Thyroid gland (tissue), 4 donors: Measurements from ENCODE around the gene LRRC8E. TPM values are rescaled to one million over a fixed set of nuclear protein-coding genes. Genes with fewer than 3 reads are reported as not detected.
A peak's percentile ranks its signal among the peaks of the same experiment; 100 is the strongest.

Experiments
- DNase-seq, 2 donors: peaks; one replicate each; pipeline ENCODE4 v3.0.0-alpha.2; 2019
- H3K27ac ChIP-seq, 3 donors: fragments of 200-600 bp; sonication (generic); 1 replicate in 2 of 3; 2 replicates in 1 of 3; pipeline ENCODE4 v1.5.1; 2016 to 2019; ENCODE audit warnings: mild to moderate bottlenecking in 1 of 3, moderate library complexity in 1 of 3
- H3K27me3 ChIP-seq: fragments of 200-600 bp; sonication (generic); one replicate; pipeline ENCODE4 v1.5.1; 2019
- H3K36me3 ChIP-seq, 2 donors: fragments of 200-600 bp; sonication (generic); one replicate each; pipeline ENCODE4 v1.5.1; 2016 to 2019
- H3K4me1 ChIP-seq, 2 donors: fragments of 200-600 bp; sonication (generic); one replicate each; pipeline ENCODE4 v1.5.1; 2017 to 2019
- H3K4me3 ChIP-seq, 3 donors: fragments of 200-600 bp; sonication (generic); replicated peaks in 1 of 3; 1 replicate in 2 of 3; 2 replicates in 1 of 3; pipeline ENCODE4 v1.5.1; 2016; ENCODE audit warnings: mild to moderate bottlenecking in 1 of 3
- H3K9me3 ChIP-seq: fragments of 200-600 bp; sonication (generic); one replicate; pipeline ENCODE4 v1.5.1; 2017
- POLR2A ChIP-seq, 2 donors: fragments of 450-650 bp; IDR thresholded peaks; one replicate each; pipeline ENCODE4 v1.6.1; 2017; ENCODE audit warnings: antibody characterized with exemption in 2 of 2, mild to moderate bottlenecking in 2 of 2, moderate library complexity in 1 of 2
- WGBS, 2 donors: methylation state at CpG; one replicate each; pipeline ENCODE4 v1.1.5; 2017; 5-methylcytosine and 5-hydroxymethylcytosine counted together
- intact Hi-C: fragments of 100-400 bp; cut with DNase I; formaldehyde crosslinking; loops from one replicate; pipeline ENCODE4 v1.15.1; 2023
- total RNA-seq, 4 donors: library from RNA; depleted of rRNA; stranded (reverse); fragments of >200 nt; gene quantifications; one replicate each; pipeline ENCODE4 v1.2.3, GENCODE V29; 2016
- TF ChIP-seq, protein P1 (sequence below), 6 experiments: fragments of 200-600 bp in 3 of 6; fragments of 450-650 bp in 3 of 6; sonication (generic) in 3 of 6; IDR thresholded peaks; one replicate each; pipeline ENCODE4 v1.5.1; 2016 to 2019; ENCODE audit warnings: antibody characterized with exemption in 6 of 6, mild to moderate bottlenecking in 2 of 6, inconsistent platforms in 1 of 6, moderate library complexity in 1 of 6

The LRRC8E gene
- 1 to 10 TPM; 1.4 to 3.3 (median 2.3) TPM for total RNA-seq

- H3K4me1 ChIP-seq, result peaks cover 5 to 10% of the 10 kb centered on the region in 2 donors
- peak in 1 of 2 donors; percentile 7 for TF ChIP-seq POLR2A (IDR thresholded peaks at IDR 0.05)
- TF ChIP-seq, protein P1, sequence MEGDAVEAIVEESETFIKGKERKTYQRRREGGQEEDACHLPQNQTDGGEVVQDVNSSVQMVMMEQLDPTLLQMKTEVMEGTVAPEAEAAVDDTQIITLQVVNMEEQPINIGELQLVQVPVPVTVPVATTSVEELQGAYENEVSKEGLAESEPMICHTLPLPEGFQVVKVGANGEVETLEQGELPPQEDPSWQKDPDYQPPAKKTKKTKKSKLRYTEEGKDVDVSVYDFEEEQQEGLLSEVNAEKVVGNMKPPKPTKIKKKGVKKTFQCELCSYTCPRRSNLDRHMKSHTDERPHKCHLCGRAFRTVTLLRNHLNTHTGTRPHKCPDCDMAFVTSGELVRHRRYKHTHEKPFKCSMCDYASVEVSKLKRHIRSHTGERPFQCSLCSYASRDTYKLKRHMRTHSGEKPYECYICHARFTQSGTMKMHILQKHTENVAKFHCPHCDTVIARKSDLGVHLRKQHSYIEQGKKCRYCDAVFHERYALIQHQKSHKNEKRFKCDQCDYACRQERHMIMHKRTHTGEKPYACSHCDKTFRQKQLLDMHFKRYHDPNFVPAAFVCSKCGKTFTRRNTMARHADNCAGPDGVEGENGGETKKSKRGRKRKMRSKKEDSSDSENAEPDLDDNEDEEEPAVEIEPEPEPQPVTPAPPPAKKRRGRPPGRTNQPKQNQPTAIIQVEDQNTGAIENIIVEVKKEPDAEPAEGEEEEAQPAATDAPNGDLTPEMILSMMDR (IDR thresholded peaks at IDR 0.05), result no peak
- intact Hi-C loops, result no loop called here
- peak within 1 kb of the TSS in 1 of 3 donors; percentile 24 for H3K27ac ChIP-seq
- peak; percentile 74 to 78 for DNase-seq
- H3K4me3 ChIP-seq, result peak within 1 kb of the TSS in 1 of 3 donors; percentile 36
- H3K27me3 ChIP-seq, result no peaks in the 10 kb centered on the region
- whole genome bisulfite sequencing, 2 donors, result 29 to 55% methylated on average over 8 to 16 of the region's 53 CpGs
- no peaks in the 10 kb centered on the region for H3K36me3 ChIP-seq
- no peaks in the 10 kb centered on the region for H3K9me3 ChIP-seq
These were observed at the start of gene LRRC8E for GRCh38 chr19:7888145-7888825. TSS of gene LRRC8E (plus strand) at chr19:7888510. CDS start at chr19:7895604, 7,094 bp downstream.

DNA sequence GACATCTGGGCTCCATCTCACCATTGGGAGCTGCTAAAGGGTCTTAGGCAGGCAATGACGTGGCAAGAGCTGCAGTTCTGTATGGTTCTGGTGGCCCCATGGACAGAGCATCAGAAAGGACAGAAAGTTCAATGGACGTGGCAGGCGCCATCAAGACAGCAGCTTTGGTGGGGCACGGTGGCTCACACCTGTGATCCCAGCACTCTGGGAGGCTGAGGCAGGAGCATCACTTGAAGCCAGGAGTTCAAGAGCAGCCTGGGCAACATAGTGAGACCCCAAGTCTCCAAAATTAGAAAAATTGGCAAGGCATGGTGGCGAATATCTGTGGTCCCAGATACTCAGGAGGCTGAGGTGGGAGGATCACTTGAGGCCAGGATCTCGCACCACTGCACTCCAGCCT, 48.8 kb upstream of the LRRC8E start:
- TF ChIP-seq, protein P1 (IDR thresholded peaks at IDR 0.05), result no peak
- TF ChIP-seq POLR2A (IDR thresholded peaks at IDR 0.05), result no peak
- H3K27me3 ChIP-seq, result no peaks in the 10 kb centered on the region
- H3K27ac ChIP-seq, result no peak overlapping the region
- no peak for DNase-seq
- intact Hi-C loops, result no loop called here
- H3K4me1 ChIP-seq, result no peaks in the 10 kb centered on the region
- H3K4me3 ChIP-seq, result no peak overlapping the region
- H3K9me3 ChIP-seq, result no peaks in the 10 kb centered on the region
- WGBS, 2 donors, result 91 to 94% methylated on average over 6 of the region's 6 CpGs
- H3K36me3 ChIP-seq, result no peaks in the 10 kb centered on the region

- H3K27me3 ChIP-seq, result no peaks in the 10 kb centered on the region
- intact Hi-C loops, result no loop called here
- no peaks in the 10 kb centered on the region for H3K36me3 ChIP-seq
- no peaks in the 10 kb centered on the region for H3K9me3 ChIP-seq
- no peak for TF ChIP-seq POLR2A (IDR thresholded peaks at IDR 0.05)
- TF ChIP-seq, protein P1 (IDR thresholded peaks at IDR 0.05), result no peak
- no peak overlapping the region for H3K27ac ChIP-seq
- H3K4me1 ChIP-seq, result no peaks in the 10 kb centered on the region
- 89 to 92% methylated on average over 8 of the region's 8 CpGs for WGBS, 2 donors
- H3K4me3 ChIP-seq, result no peak overlapping the region
- DNase-seq, result no peak
These were observed 47.7 kb upstream of the LRRC8E start for GRCh38 chr19:7840629-7841028.

DNA sequence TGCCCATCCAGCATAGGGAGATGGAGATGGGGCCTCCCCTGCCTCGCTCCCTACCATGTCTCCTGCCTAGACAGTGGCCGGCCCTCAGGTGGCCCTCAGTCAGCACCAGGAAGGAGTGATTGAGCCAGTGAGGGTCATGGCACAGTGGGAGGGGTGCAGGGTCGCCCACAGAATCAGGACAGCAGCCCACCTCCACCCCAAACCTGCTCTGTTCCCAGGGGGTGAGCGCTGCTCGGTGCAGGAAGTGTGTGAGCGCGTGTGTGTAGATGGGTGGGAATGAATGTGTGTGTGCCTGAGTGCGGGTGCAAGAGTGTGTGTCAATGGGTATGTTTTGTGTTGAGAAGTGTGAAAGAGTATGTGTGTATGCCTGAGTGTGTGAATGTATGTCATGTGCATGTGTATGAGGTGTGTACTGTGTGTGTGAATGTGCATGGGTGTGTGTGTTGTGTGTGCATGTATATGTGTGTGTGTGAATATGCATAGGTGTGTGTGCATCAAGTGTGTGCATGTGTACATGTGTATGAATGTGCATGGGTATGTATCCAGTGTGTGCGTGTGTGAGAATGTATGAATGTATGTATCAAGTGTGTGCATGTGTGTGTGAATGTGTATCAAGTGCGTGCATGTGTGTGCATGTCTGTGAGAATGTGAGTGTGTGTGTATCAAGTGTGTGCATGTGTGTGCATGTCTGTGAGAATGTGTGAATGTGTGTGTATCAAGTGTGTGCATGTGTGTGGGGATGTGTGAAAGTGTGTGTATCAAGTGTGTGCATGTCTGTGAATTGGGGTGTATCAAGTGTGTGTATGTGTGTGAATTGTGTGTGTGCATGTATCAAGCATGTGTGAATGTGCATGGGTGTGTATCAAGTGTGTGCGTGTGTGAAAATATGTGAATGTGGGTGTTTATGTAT, 46.3 kb upstream of the LRRC8E start:
- Histone ChIP-seq H3K9me3 (no peaks in the 10 kb centered on the region), H3K27me3 (no peaks in the 10 kb centered on the region), H3K4me1 (no peaks in the 10 kb centered on the region), H3K4me3 (no peak overlapping the region), H3K27ac (no peak overlapping the region), H3K36me3 (no peaks in the 10 kb centered on the region)
- 87 to 88% methylated on average over 11 of the region's 11 CpGs for WGBS, 2 donors
- no peak for DNase-seq
- intact Hi-C loops, result no loop called here
- no peak for TF ChIP-seq POLR2A (IDR thresholded peaks at IDR 0.05)
- TF ChIP-seq, protein P1 (IDR thresholded peaks at IDR 0.05), result no peak
